ENCODE measurements around the gene OR4C13.
"Not testable (repeated sequence)": the region's sequence is repeated elsewhere in the genome, so short reads cannot be mapped to it uniquely, and the experiment has no call there.

Gene OR4C13

DNA sequence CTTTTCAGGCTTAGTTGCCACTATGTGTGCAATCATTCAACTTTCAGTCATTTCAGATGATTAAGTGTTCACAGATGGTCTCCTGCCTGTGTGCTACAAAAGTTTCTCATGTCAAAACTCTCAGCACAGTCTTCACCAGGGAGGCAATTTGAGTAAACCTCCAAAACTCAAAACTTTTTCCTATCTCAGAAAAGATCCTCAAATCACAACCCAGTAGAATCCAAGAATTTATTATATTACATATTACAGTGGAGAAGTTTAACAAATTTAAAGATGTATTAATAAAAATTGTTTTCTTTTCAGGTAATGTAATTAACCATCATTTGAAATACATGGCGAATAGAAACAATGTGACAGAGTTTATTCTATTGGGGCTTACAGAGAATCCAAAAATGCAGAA, at the start of gene OR4C13:
Gene OR4C13, plus strand, starts transcription at position 301 of the 400 bp plus-strand sequence. Its CDS starts 32 bp downstream, at position 333.
- no peak for DNase-seq

DNA sequence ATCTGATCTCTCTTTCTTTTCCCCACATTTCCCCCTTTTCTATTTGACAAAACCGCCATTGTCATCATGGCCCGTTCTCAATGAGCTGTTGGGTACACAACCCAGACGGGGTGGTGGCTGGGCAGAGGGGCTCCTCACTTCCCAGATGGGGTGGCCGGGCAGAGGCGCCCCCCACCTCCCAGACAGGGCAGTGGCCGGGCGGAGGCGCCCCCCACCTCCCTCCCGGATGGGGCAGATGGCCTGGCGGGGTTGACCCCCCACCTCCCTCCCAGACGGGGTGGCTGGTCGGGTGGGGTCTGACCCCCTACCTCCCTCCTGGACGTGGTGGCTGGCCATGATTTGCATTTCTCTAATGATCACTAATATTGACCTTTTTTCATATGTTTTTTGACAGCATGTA, 40.7 kb upstream of the OR4C13 start:
- not testable (repeated sequence) for DNase-seq

DNA sequence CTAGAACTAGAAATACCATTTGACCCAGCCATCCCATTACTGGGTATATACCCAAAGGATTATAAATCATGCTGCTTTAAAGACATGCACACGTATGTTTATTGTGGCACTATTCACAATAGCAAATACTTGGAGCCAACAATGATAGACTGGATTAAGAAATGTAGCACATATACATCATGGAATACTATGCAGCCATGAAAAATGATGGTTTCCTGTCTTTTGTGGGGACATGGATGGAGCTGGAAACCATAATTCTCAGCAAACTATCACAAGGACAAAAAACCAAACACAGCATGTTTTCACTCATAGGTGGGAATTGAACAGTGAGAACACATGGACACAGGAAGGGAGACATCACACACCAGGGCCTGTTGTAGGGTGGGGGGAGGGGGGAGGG, 3.5 kb upstream of the OR4C13 start:
- not testable (repeated sequence) for DNase-seq

DNA sequence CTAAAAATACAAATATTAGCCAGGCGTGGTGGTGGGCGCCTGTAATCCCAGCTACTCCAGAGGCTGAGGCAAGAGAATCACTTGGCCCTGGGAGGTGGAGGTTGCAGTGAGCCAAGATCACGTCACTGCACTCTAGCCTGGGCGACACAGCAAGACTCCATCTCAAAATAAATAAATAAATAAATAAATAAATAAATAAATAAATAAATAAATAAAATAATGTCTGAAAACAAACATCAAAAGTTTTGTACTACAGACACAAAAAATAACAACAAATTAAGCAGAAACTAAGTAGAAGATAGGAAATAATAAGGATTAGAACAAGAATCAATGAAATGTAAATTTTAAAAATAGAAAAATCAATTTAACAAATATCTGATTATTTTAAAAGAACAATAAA, 21.2 kb downstream of the OR4C13 start:
- not testable (repeated sequence) for DNase-seq

DNA sequence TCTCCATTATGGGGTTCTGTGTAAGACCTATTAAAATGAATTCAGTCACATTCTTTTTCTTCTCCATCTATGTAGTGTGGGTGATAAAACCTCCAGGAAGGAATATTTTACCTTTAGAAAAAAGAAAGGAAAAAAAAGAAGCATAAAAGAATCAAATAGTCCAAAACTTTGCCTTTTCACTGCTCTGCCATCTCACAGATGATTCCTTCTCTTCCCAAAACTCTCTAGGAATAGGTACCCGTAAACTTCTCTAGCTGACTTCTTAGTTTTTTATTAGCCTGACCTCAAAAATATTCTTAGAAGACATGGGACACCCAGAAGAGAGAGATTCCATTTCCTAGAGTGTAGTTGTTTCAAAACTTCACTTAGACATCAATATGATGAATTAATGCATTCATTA, 30.2 kb downstream of the OR4C13 start, which contains the start of gene OR4C12:
Gene OR4C12, minus strand, starts transcription at position 101 of the 400 bp plus-strand sequence. Its CDS starts 34 bp downstream, at position 67.
- not testable (repeated sequence) for DNase-seq

DNA sequence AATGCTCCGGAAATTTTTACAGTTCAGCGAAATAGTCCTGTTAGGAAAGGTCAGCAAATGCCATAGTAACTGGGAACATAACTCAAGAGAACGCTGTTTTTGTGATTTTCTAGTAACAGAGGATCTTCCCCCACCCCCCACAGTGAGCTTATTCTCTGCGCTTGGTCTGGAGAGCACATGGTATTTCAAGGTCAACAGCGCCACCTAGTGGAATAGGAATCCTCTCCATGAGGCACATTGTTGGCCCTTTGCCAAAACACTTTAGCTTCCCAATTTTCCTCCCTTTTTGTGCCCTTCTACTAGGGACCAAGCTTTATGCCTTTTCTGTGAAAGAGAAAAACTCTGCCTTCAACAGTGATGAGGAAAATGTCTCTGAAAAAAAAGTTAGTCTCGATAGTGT, 43.4 kb downstream of the OR4C13 start:
- peak; percentile 58 for DNase-seq
